WTC11 (cell line): ENCODE results near the gene DNAAF8. TPM values are rescaled to one million over a fixed set of nuclear protein-coding genes. Genes with fewer than 3 reads are reported as not detected.

ENCODE experiments used
- ATAC-seq: fragments of 200-7000 bp; cut with Tn5 transposase; 2 replicates; pipeline ENCODE4 v1.10.0; 2021; ENCODE audit warnings: mild to moderate bottlenecking, moderate library complexity
- CTCF ChIA-PET: fragments of 300-600 bp; sonication (Branson Sonifier 250); formaldehyde crosslinking; loops from one replicate; lab custom pipeline; 2021; ENCODE audit warnings: antibody characterized with exemption; lab: Charles Lee
- POLR2A ChIA-PET: fragments of 350-600 bp; sonication (Branson Sonifier 250); formaldehyde crosslinking; loops from one replicate; lab custom pipeline; 2021; ENCODE audit warnings: antibody characterized with exemption; lab: Charles Lee
- DNase-seq: peaks from one replicate; pipeline ENCODE4 v3.0.0; 2021; ENCODE audit warnings: low spot score
- H3K27ac Mint-ChIP-seq: 2 replicates; pipeline ENCODE4 v1.8.0; 2021; ENCODE audit warnings: mixed read lengths
- H3K27me3 Mint-ChIP-seq: 2 replicates; pipeline ENCODE4 v1.8.0; 2021; ENCODE audit warnings: low read depth, mild to moderate bottlenecking, moderate library complexity, mixed read lengths
- H3K36me3 Mint-ChIP-seq: 2 replicates; pipeline ENCODE4 v1.8.0; 2021; ENCODE audit warnings: mixed read lengths
- H3K4me1 Mint-ChIP-seq: 2 replicates; pipeline ENCODE4 v1.8.0; 2022; ENCODE audit warnings: mixed read lengths
- H3K4me3 Mint-ChIP-seq: 2 replicates; pipeline ENCODE4 v1.8.0; 2021; ENCODE audit warnings: mild to moderate bottlenecking, moderate library complexity, mixed read lengths
- H3K9me3 Mint-ChIP-seq: 2 replicates; pipeline ENCODE4 v1.8.0; 2021; ENCODE audit warnings: mixed read lengths
- ATF6 ChIP-seq: sonication (generic); formaldehyde crosslinking; IDR thresholded peaks from 2 replicates; pipeline ENCODE4 v1.8.1; 2023; ENCODE audit warnings: mild to moderate bottlenecking, missing genetic modification reagents
- CBFB ChIP-seq: sonication (generic); formaldehyde crosslinking; IDR thresholded peaks from 2 replicates; pipeline ENCODE4 v1.8.1; 2022; ENCODE audit warnings: mild to moderate bottlenecking, low read depth, missing genetic modification reagents
- CREB1 ChIP-seq: sonication (generic); formaldehyde crosslinking; IDR thresholded peaks from 2 replicates; pipeline ENCODE4 v1.8.0; 2023; ENCODE audit warnings: mild to moderate bottlenecking, missing genetic modification reagents
- CREM ChIP-seq: sonication (generic); formaldehyde crosslinking; IDR thresholded peaks from 2 replicates; pipeline ENCODE4 v1.8.1; 2022; ENCODE audit warnings: mild to moderate bottlenecking, missing genetic modification reagents, moderate library complexity
- CTCF ChIP-seq: fragments of 200-600 bp; IDR thresholded peaks from 2 replicates; pipeline ENCODE4 v1.8.0; 2022; ENCODE audit warnings: antibody characterized with exemption
- EMX1 ChIP-seq: fragments of 250-450 bp; sonication (Bioruptor Pico); IDR thresholded peaks from 2 replicates; pipeline ENCODE4 v1.8.0; 2021; ENCODE audit warnings: mild to moderate bottlenecking
- ESRRA ChIP-seq: sonication (generic); formaldehyde crosslinking; IDR thresholded peaks from 2 replicates; pipeline ENCODE4 v1.8.1; 2022; ENCODE audit warnings: mild to moderate bottlenecking, missing genetic modification reagents, borderline replicate concordance
- FOXJ3 ChIP-seq: sonication (generic); formaldehyde crosslinking; IDR thresholded peaks from 2 replicates; pipeline ENCODE4 v1.9.0; 2021; ENCODE audit warnings: missing genetic modification reagents, mild to moderate bottlenecking, borderline replicate concordance
- FOXK1 ChIP-seq: sonication (generic); formaldehyde crosslinking; IDR thresholded peaks from 2 replicates; pipeline ENCODE4 v1.8.0; 2022; ENCODE audit warnings: mild to moderate bottlenecking, moderate library complexity, missing genetic modification reagents
- GABPB1 ChIP-seq: sonication (generic); formaldehyde crosslinking; IDR thresholded peaks from 2 replicates; pipeline ENCODE4 v1.8.1; 2023; ENCODE audit warnings: mild to moderate bottlenecking, missing genetic modification reagents
- HMGA2 ChIP-seq: fragments of 250-450 bp; sonication (Bioruptor Pico); IDR thresholded peaks from 2 replicates; pipeline ENCODE4 v1.4.0; 2021; ENCODE audit warnings: mild to moderate bottlenecking, moderate library complexity
- IRF1 ChIP-seq: sonication (generic); formaldehyde crosslinking; IDR thresholded peaks from 2 replicates; pipeline ENCODE4 v1.8.0; 2023; ENCODE audit warnings: missing genetic modification reagents
- IRF2 ChIP-seq: sonication (generic); formaldehyde crosslinking; IDR thresholded peaks from 2 replicates; pipeline ENCODE4 v1.8.0; 2022; ENCODE audit warnings: low read depth, missing genetic modification reagents, borderline replicate concordance
- JAZF1 ChIP-seq: fragments of 250-450 bp; sonication (Bioruptor Pico); IDR thresholded peaks from 2 replicates; pipeline ENCODE4 v1.9.0; 2021; ENCODE audit warnings: moderate library complexity, mild to moderate bottlenecking, inconsistent platforms
- JUN ChIP-seq: sonication (generic); formaldehyde crosslinking; IDR thresholded peaks from 2 replicates; pipeline ENCODE4 v1.8.0; 2023; ENCODE audit warnings: mild to moderate bottlenecking, missing genetic modification reagents
- KAT7 ChIP-seq: sonication (generic); formaldehyde crosslinking; IDR thresholded peaks from 2 replicates; pipeline ENCODE4 v1.8.1; 2023; ENCODE audit warnings: missing genetic modification reagents, mild to moderate bottlenecking, borderline replicate concordance
- MLX ChIP-seq: sonication (generic); formaldehyde crosslinking; IDR thresholded peaks from 2 replicates; pipeline ENCODE4 v1.8.1; 2023; ENCODE audit warnings: mild to moderate bottlenecking, missing genetic modification reagents, moderate library complexity
- MYBL2 ChIP-seq: sonication (generic); formaldehyde crosslinking; IDR thresholded peaks from 2 replicates; pipeline ENCODE4 v1.8.1; 2023; ENCODE audit warnings: mild to moderate bottlenecking, moderate library complexity, missing genetic modification reagents
- NR1H2 ChIP-seq: sonication (generic); formaldehyde crosslinking; IDR thresholded peaks from 2 replicates; pipeline ENCODE4 v1.9.0; 2021; ENCODE audit warnings: mild to moderate bottlenecking, moderate library complexity, missing genetic modification reagents
- NR2C2 ChIP-seq: sonication (generic); formaldehyde crosslinking; IDR thresholded peaks from 2 replicates; pipeline ENCODE4 v1.8.0; 2022; ENCODE audit warnings: mild to moderate bottlenecking, missing genetic modification reagents
- OVOL2 ChIP-seq: fragments of 250-450 bp; sonication (Bioruptor Pico); IDR thresholded peaks from 2 replicates; pipeline ENCODE4 v1.9.0; 2021; ENCODE audit warnings: mild to moderate bottlenecking, borderline replicate concordance
- PRRX2 ChIP-seq: fragments of 250-450 bp; sonication (Bioruptor Pico); IDR thresholded peaks from 2 replicates; pipeline ENCODE4 v1.8.0; 2021; ENCODE audit warnings: mild to moderate bottlenecking
- SMAD4 ChIP-seq: sonication (generic); formaldehyde crosslinking; IDR thresholded peaks from 2 replicates; pipeline ENCODE4 v1.8.0; 2022; ENCODE audit warnings: mild to moderate bottlenecking, missing genetic modification reagents
- TP53 ChIP-seq: sonication (generic); formaldehyde crosslinking; IDR thresholded peaks from 2 replicates; pipeline ENCODE4 v1.8.1; 2023; ENCODE audit warnings: mild to moderate bottlenecking, missing genetic modification reagents
- ZNF219 ChIP-seq: sonication (generic); formaldehyde crosslinking; IDR thresholded peaks from 2 replicates; pipeline ENCODE4 v1.8.0; 2023; ENCODE audit warnings: missing genetic modification reagents, mild to moderate bottlenecking, borderline replicate concordance
- ZNF263 ChIP-seq: sonication (generic); formaldehyde crosslinking; IDR thresholded peaks from 2 replicates; pipeline ENCODE4 v1.8.1; 2022; ENCODE audit warnings: low read depth, mild to moderate bottlenecking, moderate library complexity, missing genetic modification reagents
- ZNF317 ChIP-seq: sonication (generic); formaldehyde crosslinking; IDR thresholded peaks from 2 replicates; pipeline ENCODE4 v1.8.1; 2023; ENCODE audit warnings: low read depth, mild to moderate bottlenecking, moderate library complexity, missing genetic modification reagents, borderline replicate concordance
- total RNA-seq: library from RNA; stranded (reverse); gene quantifications from 3 replicates; pipeline ENCODE4 v1.2.3, GENCODE V29; 2021

DNAAF8 gene
- total RNA-seq, 1 experiment from 2014 or later, result 0.09 TPM

- TF ChIP-seq CBFB (no peak), FOXJ3 (CRISPR knock-in tag) (no peak), MYBL2 (CRISPR knock-in tag) (no peak), OVOL2 (CRISPR knock-in tag) (no peak), JUN (CRISPR knock-in tag) (no peak), IRF2 (no peak), MLX (no peak), ZNF219 (CRISPR knock-in tag) (no peak), CTCF (no peak), GABPB1 (CRISPR knock-in tag) (no peak), ZNF317 (CRISPR knock-in tag) (no peak), KAT7 (CRISPR knock-in tag) (no peak), JAZF1 (CRISPR knock-in tag) (no peak), CREM (CRISPR knock-in tag) (no peak), TP53 (CRISPR knock-in tag) (no peak), ESRRA (CRISPR knock-in tag) (no peak), FOXK1 (CRISPR knock-in tag) (no peak), CREB1 (CRISPR knock-in tag) (no peak), NR2C2 (CRISPR knock-in tag) (no peak)
- Mint-ChIP-seq H3K4me3 (no peak overlapping the region), H3K36me3 (no peaks in the 10 kb centered on the region), H3K4me1 (peaks cover 14% of the 10 kb centered on the region), H3K27me3 (no peaks in the 10 kb centered on the region; the same call in 1 of the 2 replicates), H3K27ac (no peak overlapping the region), H3K9me3 (no peaks in the 10 kb centered on the region)
- DNase-seq, result no peak
- ATAC-seq, result no peak
- ChIA-PET CTCF (interaction anchor here (1.2 to 1.3 kb wide), 2 partner anchors 11 to 104 kb away, joined by 3 read pairs; no protein-coding TSS in a partner anchor), POLR2A (interaction anchor here (1.7 kb wide), 1 partner anchor 15 kb away, joined by 7 read pairs; the partner anchor contains the start of gene ROGDI)
These were observed 52.7 kb downstream of the DNAAF8 start for GRCh38 chr16:4787068-4787467.

GRCh38 chr16:4787627-4788482 is 53.5 kb downstream of the DNAAF8 start, which contains the start of gene SEPTIN12:
TSS of gene SEPTIN12 (minus strand) at chr16:4788345. CDS start at chr16:4787645, 700 bp downstream.
- Mint-ChIP-seq H3K4me3 (no peak within 1 kb of the TSS), H3K9me3 (no peaks in the 10 kb centered on the region), H3K27me3 (no peaks in the 10 kb centered on the region; the same call in 1 of the 2 replicates), H3K4me1 (peaks cover 14% of the 10 kb centered on the region), H3K27ac (no peak within 1 kb of the TSS; the same call in 1 of the 2 replicates), H3K36me3 (no peaks in the 10 kb centered on the region)
- no peak for DNase-seq
- peak; percentile 52 for ATAC-seq
- ChIA-PET CTCF (interaction anchor here (0.9 to 1.3 kb wide), 5 partner anchors 12 to 105 kb away, joined by 3 to 6 read pairs (median 3); partner anchors contain the start of genes ANKS3 and DNAAF8), POLR2A (interaction anchor here (0.7 to 1.7 kb wide), 2 partner anchors 13 to 15 kb away, joined by 3 to 7 read pairs; partner anchors contain the start of gene ROGDI)
- TF ChIP-seq CBFB (no peak), SMAD4 (CRISPR knock-in tag) (no peak), HMGA2 (no peak), IRF1 (CRISPR knock-in tag) (no peak), ZNF263 (CRISPR knock-in tag) (no peak), EMX1 (CRISPR knock-in tag) (no peak), ZNF219 (CRISPR knock-in tag) (no peak), NR1H2 (CRISPR knock-in tag) (no peak), TP53 (CRISPR knock-in tag) (no peak), ATF6 (no peak), PRRX2 (CRISPR knock-in tag) (no peak)
